ENCODE data around the gene GALNT13.

The GALNT13 gene

GRCh38 chr2:154229966-154230365 lies 358.2 kb downstream of the GALNT13 start:
- DNase-seq = no peak

GRCh38 chr2:154231021-154231420 lies 359.3 kb downstream of the GALNT13 start:
- DNase-seq = no peak

DNA sequence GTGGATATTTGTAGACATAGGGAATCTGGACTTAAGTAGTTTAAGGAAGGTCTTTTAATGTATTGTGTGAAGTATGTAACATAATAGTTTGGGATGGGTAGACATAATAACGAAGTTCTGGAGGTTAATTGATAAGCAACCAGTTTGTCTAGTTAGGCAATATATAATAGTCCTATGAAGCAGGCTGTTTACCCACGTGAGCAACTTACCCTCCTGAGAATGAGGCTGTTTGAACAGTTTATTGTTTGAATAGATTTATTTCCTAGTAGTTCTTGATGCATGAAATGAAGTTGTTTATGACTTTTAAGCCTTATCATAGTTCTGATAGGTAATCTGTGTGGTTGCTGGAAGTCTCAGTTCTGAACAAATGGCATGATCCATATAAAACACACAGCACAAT lies 361.5 kb downstream of the GALNT13 start:
- no peak for DNase-seq

DNA sequence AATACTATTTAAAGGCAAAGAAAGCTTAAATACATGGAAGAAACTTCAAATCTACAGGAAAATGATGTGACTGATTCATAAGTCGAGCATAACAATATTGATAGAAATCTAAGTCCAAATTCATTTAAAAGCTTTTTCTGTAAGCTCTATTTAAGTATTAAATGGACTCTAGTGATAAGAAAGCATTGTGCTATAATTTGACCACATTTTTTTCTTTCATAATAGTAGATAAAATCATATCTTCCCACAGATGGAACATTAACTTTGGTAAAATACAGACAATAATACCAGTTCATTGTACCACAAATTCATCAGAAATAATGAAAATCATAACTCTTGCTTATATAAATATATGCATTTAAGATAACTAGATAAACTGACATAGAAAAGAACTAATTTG lies 366.5 kb downstream of the GALNT13 start:
- DNase-seq = no peak

DNA sequence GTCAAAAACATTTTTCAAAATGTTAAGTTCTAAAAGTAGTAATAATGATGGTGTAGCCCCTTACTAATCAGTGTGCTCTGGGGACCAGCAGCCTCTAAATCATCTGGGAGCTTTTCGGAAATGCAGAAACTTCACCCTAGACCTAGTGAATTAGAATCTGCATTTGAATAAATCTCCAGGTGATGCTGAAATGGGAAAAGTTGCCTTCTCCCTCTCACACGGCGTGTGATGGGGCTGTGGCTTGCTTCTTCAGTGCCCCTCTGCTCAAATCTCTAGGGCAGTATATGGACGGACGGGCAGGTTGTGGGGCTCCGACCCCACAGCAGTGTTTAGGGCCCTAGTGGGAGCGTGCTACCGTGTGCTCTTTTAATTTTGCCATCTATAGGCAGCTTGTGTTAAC lies 368.6 kb downstream of the GALNT13 start:
- no peak for DNase-seq

DNA sequence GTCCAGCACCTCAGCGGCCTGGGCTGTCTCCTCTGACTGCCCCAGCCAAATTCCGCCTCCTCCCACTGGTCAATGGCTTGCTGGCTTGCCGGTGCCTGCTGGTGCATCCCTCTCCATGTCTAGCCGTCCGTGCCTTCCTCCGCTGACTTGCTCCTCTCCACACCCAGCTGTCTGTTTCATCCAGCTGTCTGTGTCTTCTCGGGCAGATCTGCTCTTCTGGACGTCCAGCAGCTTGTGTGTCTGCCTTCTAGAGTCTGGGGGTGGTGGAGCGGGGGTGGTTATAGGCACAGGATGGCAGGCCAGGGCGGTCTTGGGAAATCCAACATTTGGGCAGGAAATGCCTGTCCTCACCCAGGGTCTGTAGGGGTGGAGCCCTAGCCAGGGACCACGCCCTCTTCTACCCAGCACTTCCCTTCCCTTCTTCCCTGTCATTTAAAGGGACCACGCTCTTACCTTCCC lies 369.2 kb downstream of the GALNT13 start:
- DNase-seq = no peak

- DNase-seq = no peak
Observed at GRCh38 chr2:154242687-154243086, 371.0 kb downstream of the GALNT13 start.

DNA sequence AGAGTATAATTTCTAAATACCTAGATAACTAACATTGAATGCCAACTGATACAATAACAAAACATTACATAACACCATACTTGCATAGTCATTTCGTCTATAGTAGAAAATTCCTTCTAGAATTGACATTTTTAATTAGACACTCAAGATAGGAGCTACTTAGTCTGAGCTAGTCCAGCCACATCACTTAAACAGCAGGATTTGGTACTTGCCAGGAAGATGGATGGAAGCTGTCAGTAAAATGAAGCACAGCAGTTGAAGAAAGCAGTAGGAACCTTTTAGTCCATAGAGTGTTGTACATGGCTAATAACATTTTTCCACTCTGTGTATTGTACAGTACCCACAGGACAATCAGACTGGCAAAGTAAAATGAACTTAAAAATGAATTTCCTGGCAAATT lies 372.0 kb downstream of the GALNT13 start:
- no peak for DNase-seq

- DNase-seq = no peak
Observed at GRCh38 chr2:154244932-154245331, 373.2 kb downstream of the GALNT13 start.

DNA sequence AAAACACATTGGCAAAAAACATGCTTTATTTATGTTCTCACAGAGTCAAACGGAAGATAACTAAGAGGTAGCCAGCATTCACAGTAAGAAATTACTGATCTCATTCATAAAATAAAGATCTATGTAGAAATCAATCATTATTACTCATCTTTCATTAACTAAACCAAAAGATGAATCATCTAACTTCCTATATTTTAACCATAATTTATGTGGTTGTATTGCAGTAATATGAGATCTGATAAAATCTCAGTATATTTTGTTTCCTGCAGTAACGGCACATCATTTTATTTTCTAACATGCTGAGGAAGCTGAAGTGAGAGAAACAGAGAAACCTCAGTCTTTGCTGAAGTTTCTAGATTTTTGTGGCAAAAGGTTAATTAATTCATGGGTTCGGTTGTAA lies 375.8 kb downstream of the GALNT13 start:
- no peak for DNase-seq

DNA sequence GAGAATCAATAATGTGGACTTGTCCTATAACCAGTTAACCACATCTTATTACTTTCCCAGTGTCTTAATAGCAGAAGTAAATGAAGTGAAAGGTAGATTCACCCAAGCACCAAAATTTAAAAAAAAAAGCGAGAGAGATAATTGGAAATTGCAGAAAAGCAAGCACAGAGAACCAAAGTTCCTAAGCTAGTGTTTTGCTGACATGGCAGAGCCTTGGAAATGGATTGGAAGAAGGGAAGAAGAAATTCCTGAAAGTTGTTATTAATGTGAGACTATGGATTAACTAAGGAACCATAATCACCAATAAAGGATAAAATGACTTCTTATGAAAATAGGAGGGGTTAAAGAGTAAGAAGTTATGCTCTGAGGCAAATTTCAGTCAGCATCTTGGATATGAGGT lies 384.4 kb downstream of the GALNT13 start:
- DNase-seq = no peak

- DNase-seq = no peak
Observed at GRCh38 chr2:154259030-154259429, 387.3 kb downstream of the GALNT13 start.

- DNase-seq = no peak
Observed at GRCh38 chr2:154261473-154262027, 389.8 kb downstream of the GALNT13 start.

DNA sequence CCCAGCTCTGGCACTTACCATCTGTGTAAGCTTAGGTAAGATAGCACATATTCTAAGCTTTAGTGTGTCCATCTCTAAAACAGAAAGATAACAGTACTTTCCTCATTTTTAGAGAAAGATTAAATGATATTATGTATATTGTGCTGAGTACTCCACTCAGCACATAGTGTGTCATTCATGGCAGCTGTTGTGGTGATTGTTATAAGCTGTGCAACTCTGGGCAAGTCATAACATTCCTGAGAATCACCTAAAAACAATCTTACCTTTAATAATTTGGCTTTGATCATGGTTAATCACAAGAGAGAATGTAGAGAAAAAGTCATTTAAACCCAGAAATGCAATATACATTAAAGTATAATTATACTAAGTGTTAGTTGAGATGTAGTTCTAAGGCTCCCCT lies 391.5 kb downstream of the GALNT13 start:
- DNase-seq = no peak

DNA sequence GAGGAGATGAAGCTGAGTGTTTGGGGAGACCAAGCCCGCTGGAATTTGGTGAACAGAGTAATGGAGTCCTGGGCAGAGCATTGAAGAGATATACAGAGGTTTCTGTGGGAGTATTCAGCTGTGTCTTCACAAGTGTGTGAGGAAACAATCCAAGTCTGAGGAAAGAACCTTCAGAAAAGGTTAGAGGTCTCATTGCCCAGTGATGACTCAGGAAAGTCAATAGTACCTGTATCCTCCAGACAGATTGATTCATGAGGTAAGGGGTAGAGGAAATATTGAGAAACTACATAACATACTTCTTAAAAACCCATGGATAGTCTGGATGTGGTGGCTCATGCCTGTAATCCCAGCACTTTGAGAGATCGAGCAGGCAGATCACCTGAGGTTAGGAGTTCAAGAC lies 392.3 kb downstream of the GALNT13 start:
- no peak for DNase-seq

GRCh38 chr2:154267983-154268382 lies 396.3 kb downstream of the GALNT13 start:
- no peak for DNase-seq

DNA sequence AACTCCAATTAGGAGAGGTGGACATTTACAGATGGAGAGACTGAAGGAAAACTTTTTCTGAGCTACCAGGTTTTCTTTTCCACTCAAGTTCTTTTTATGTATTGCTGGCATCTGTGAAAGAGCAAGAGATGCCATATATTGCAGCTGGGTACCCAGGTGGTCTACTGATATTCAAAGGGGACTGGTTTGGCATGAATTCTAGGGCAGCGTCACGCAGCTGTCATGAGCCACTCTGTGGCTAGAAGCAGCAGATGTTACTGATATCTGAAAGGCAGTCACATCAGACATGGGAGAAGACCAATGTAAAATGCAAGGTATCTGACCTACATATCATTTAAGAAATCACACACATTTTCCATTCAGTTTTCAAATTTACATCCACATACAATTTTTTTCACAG lies 408.8 kb downstream of the GALNT13 start:
- DNase-seq = no peak

DNA sequence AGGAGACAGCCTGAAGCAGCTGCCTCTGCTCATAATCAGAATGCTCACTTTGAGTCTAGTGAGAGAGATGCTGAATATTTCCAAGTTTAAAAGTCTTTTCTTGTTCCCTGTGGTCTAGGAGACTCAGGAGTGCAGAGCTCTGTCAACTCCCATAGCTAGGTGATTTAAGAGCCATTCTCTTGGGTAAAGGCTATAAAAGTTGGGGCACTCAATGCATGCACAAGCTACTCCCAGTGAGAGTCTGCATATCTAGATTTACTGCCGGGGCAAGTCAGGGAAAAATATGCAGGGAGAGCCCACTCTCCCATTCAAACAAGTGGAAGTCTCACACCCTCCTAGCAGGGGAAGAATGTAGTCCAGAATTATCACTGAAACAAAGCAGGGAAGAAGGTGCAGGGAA lies 418.1 kb downstream of the GALNT13 start:
- no peak for DNase-seq

DNA sequence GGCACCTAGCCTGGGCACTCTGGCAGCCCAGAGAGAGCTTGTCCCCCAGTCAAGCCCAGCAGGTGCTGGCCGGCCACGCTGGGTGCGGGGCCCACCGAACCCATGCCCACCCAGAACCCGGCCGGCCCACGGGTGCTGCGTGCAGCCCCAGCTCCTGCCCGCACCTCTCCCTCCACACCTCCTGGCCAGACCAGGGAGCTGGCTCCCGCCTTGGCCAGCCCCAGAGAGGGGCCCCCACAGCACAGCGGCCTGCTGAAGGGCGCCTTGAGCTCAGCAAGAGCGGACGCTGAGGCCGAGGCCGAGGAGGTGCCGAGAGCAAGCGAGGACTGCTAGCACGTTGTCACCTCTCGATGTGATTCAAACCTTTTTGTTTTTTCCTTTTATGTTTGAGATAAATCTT lies 419.8 kb downstream of the GALNT13 start:
- no peak for DNase-seq

DNA sequence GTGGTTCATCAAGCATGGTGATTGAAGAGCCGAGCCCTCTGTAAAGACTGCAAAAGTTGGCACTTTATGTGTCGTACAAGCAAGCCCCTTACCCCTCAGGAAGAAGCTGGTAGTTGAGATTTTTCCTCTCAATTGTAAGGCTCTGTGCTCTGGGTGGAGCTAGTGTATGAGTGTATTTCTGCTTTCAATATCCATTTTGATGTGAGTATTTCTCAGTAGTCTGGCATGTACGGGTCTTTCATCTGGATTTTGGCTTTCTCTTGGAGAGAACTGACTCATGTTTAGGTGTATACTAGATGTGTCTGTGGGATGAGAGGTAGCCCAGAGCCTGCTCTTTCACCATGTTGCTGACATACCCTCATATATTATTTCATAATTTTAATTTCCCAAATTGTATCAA lies 420.2 kb downstream of the GALNT13 start:
- DNase-seq = no peak

GRCh38 chr2:154293864-154294263 lies 422.1 kb downstream of the GALNT13 start:
- DNase-seq = no peak

DNA sequence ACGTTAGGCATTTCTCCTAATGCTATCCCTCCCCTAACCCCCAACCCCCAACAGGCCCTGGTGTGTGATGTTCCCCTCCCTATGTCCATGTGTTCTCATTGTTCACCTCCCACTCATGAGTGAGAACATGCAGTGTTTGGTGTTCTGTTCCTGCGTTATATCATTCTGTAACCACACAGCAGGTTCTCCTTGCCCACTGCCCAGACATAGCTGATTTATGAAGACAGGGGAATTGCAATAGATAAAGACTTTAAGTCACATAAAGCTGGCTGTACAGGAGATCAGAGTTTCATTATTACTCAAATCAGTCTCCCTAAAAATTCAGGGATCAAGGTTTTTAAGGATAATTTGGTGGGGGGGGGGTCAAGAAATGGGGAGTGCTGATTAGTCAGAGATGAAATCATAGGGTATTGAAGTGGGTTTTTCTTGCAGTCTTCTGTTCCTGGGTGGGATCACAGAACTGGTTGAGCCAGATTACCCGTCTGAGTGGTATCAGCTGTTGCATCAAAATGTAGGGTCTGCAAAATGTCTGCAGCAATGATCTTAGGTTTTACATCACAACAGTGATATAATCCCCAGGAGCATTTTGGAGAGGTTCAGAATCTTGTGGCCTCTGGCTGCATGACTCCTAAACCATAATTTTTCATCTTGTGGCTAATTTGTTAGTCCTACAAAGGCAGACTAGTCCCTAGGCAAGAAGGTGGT lies 434.7 kb downstream of the GALNT13 start:
- DNase-seq = no peak

GRCh38 chr2:154307007-154307406 lies 435.3 kb downstream of the GALNT13 start:
- no peak for DNase-seq

- no peak for DNase-seq
Observed at GRCh38 chr2:154324601-154325000, 452.9 kb downstream of the GALNT13 start.

GRCh38 chr2:154329510-154329909 lies 457.8 kb downstream of the GALNT13 start:
- DNase-seq = no peak

All from EL (cell line).